ENCODE measurements around the gene TSSK2.

The TSSK2 gene

DNA sequence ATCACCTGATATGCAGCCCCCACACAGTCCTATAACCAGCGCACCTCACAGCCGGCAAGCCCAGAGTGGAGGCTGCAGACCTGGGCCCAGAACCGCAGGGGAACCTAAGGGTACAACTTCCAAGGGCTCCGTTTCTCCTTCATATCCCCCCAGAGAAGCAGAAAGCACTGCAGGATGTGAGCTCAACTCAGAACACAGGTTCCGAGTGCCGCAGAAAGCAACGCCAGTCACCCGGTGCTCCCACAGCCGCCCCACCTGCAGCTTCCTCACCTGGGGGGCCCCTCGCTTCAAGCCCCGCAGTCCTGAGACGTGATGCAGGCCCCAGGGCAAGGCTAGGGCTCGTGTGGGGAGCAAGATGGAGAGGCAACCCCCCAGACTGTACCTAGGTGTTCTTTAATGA lies 2.5 kb downstream of the TSSK2 start:
- in situ Hi-C loops (cut with MboI; ENCODE audit: low pct_unique_long_range_greater_than_20kb, low sequenced_read_pairs): no loop called here
- no peak for DNase-seq

DNA sequence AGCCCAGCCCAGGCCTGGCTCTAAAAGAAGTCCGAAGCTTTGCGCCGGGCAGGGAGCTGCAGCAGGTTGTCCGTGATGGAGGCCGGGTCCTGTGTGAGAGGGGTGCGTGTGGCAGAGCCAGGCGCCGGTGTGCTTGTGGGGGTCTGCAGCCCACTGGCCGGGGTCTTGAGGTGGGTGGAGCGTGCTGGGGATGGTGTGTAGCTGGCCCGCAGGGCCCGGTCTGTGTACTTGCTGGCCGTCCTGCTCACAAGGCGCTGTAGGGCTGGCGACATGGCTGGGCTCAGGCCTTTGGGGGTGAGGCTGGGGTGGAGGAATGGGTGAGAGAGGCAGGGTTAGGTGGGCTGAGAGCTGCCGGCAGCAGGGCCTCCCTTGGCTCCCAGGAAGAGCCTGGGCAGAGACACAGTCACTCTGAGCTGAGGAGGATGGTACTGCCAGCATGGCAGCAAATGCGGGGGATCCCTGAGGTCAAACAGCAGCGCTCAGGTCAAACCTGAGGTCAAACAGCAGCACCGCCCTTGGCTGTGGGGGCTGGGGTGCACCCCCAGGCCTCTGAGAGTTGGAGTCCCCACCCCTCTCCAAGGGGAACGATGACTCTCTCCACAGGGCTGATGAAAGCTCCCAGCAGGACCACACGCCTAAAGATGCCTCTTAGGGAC lies 3.2 kb downstream of the TSSK2 start:
- in situ Hi-C loops (cut with MboI; ENCODE audit: low pct_unique_long_range_greater_than_20kb, low sequenced_read_pairs): no loop called here
- DNase-seq: no peak

DNA sequence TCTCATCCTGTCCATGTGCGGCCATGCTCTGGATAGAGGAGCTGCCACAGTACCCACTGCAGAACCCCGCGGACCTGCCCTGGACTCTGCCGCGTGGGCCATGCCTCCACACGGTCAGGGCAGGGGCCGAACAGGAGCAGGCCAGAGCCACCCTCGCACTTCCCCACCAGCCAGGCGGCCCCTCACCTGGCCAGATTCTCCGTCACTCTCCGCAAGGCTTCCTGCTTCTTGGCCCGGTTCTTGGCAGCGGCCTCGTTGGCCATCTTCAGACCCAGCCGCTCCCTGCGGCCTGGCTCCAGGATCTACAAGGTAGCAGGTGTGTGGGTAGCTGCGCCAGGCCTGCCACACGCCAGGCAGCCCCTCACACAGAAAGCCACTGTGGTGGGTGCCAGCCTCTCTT lies 3.8 kb downstream of the TSSK2 start:
- no peak for DNase-seq
- in situ Hi-C loops (cut with MboI; ENCODE audit: low pct_unique_long_range_greater_than_20kb, low sequenced_read_pairs): no loop called here

DNA sequence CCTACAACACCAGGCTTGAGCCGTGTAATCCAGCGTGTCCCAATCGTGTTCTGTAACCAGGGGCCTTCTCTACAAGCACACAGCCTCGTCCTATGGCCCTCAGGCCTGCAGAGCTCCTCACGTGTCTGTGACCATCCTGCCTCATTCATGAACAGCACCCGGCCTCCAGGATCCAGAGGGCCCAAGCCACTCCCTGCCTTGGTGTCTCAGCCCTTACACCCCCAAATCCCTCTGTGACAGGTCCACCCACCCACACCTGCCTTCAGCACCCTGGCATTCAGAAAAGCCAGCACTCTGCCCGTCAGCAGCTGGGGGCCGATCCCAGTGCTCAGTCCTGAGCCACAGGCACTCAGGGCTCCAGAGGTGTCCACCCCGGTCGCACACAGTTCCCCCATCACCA lies 5.8 kb downstream of the TSSK2 start:
- in situ Hi-C loops (cut with MboI; ENCODE audit: low pct_unique_long_range_greater_than_20kb, low sequenced_read_pairs): no loop called here
- no peak for DNase-seq

DNA sequence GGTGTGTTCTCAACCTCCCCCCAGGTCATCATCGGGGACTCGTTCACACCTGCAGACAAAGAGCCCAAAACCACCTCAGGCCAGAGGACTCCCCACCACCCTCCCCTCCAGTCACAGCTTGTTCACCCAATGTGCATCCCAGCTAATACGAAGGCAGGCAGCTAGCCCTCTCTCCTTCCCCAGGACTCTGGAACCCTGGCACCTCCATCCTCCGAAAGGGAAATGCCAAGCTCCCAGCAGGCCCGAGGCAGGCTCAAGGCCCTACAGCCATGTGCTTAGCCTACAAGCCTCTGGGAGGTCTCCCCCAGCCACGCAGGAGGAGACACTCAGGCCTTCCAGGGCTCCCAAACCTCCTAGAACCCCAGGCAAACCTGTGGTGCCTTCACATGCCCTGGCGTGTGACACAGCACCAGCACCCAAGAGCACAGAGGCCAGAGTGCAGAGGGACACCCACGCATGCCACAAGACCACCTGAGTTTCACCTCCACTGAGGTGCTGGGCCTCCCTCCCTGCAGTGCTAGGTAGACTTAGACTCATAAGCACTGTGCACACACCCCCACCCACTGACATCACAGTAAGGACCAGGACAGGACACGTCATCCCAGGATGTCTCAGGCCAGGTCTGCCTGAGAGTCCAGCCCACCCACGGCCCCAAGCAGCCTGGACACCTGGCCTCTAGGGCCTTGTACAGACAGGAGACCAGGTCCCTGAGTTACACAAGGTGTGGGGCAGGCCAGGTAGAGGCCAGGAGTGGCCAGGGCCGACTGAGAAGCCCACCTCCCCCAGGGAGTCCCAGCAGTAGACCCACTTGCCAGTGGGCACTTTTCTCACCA lies 6.5 kb downstream of the TSSK2 start:
- DNase-seq: no peak
- in situ Hi-C loops (cut with MboI; ENCODE audit: low pct_unique_long_range_greater_than_20kb, low sequenced_read_pairs): no loop called here

DNA sequence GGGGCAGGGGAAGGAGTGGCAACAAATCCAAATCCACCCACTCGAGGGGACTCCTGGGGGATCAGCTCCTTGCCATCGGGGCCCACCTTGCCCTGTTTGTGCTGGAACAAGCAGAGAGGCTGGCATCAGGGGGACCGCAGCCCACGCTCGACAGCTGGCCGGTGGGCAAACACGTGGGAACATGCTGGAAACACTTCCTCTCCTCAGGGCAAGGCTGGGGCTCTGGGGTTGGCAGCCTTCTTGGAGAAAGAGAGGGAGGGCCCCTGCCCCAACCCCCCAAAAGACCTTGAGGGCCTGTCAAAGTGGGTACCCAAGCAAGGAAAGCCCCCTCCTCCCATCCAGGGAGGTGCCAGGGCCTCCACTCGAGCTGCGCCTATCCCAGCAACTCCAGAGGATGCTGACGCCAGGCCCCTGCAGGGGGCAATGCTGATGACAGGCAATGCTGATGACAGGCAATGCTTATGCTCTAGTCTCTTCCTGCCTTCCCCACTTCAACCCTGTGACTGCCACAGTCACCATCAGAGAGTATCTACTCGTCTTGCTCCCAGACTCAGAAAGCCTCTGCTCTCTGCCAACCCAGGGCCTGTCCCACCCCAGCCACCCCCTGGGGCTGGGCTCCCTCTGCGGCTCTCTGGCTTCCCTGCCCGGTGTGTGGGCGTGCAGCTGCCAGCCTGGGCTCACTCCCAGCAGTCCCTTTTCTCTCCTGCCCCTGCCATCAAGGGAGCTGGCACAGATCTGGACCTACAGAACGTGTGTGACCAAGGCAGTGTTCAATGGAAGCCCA lies 7.3 kb downstream of the TSSK2 start:
- in situ Hi-C loops (cut with MboI; ENCODE audit: low pct_unique_long_range_greater_than_20kb, low sequenced_read_pairs): no loop called here
- DNase-seq: no peak

DNA sequence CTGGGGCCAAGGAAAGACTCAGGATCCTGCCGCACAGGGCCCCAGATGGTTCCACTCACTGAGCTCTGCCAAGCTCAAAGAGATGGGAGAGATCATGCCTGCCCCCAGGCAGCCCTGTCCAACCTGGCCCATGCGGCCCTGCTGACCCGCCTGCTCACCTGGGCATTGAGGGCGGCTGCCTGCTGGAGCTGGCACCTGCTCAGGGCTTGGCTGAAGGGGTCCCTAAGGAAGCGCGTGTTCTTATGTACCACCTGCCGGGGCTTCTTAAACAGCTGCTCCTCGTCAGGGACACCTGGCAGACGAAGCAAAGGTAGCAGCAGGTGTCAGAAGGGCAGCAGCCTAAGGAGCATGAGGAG lies 7.9 kb downstream of the TSSK2 start:
- no peak for DNase-seq
- in situ Hi-C loops (cut with MboI; ENCODE audit: low pct_unique_long_range_greater_than_20kb, low sequenced_read_pairs): no loop called here

DNA sequence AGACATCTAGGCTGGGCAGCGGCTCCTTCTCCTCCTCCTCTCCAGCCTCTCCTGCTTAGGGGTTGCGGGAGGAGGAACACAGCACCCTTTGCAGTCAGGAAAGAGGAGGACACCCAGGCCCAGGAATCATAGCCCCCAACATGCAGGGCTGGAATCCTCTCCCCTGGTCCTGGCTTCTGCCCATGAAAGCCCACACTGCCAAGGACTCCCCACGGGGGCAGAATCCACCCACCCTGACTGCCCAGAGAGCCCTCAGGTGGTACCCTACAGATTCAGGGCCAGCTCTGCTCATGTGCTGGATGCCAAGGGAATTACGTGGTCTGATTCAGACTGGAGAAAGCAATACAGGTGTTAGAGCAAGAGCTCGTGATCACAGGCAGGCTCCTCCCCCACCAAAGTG lies 8.9 kb downstream of the TSSK2 start:
- in situ Hi-C loops (cut with MboI; ENCODE audit: low pct_unique_long_range_greater_than_20kb, low sequenced_read_pairs): no loop called here
- DNase-seq: no peak

DNA sequence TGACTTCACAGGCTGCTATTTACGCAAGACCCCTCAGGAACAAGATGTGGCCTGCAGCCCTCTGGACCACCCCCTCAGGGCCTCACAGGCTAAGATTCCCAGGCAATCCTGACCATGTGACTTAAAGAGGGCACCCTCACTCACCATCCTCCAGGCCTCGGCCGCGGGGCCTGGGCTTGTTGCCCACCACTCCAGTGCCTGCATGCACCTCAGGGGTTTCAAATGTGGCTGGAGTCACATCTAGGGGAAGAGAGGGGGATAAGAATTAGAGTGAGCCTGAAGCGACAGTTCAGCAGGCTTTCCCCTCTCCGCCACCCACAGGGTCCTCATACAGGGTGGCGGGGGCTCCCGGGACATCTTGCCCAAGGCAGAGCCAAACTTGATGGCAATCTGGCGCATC lies 11.3 kb downstream of the TSSK2 start:
- DNase-seq: no peak

DNA sequence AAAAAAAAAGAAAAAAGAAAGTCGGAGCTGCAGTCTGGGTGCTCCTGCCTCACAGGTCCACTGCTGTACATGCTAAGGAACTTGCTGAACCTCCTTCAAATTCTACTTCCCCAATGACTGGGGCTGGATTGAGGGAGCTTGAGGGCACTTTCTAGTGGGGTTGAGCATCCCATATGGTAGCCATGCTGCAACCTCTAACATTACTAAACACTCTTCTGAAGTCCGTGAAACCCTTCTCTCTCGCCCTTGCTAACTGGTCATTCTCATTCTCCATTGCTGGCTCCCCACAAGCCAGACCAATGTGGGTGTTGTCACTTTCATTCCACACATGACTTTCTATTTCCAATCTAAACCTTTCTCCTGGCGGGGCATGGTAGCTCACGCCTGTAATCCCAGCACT lies 12.1 kb downstream of the TSSK2 start:
- in situ Hi-C loops (cut with MboI; ENCODE audit: low pct_unique_long_range_greater_than_20kb, low sequenced_read_pairs): no loop called here
- DNase-seq: no peak

More for the DNA sequence above, 11.3 kb downstream of the TSSK2 start:
- in situ Hi-C loops (cut with MboI; ENCODE audit: low pct_unique_long_range_greater_than_20kb, low sequenced_read_pairs): no loop called here

DNA sequence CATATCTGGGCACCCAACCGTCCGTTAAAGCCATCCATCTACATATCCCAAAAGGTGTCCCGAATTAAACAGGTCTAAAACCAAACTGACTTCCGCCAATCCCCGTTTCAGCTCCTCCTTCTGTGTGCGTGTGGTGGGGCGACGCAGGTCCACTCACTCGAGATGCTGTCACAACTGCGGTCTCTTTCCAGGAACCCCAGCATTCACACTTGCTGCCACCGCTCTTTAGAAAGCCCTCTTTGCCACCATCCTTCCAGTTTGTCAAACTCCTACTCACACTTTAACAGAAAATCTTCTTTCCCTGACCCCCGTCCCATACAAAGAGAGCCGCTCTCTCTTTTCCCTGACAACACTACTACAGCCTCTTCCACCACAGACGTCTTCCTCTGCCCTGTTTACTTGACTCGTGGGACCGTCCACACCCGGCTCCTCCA lies 12.9 kb downstream of the TSSK2 start:
- in situ Hi-C loops (cut with MboI; ENCODE audit: low pct_unique_long_range_greater_than_20kb, low sequenced_read_pairs): no loop called here
- peak; percentile 23 for DNase-seq

DNA sequence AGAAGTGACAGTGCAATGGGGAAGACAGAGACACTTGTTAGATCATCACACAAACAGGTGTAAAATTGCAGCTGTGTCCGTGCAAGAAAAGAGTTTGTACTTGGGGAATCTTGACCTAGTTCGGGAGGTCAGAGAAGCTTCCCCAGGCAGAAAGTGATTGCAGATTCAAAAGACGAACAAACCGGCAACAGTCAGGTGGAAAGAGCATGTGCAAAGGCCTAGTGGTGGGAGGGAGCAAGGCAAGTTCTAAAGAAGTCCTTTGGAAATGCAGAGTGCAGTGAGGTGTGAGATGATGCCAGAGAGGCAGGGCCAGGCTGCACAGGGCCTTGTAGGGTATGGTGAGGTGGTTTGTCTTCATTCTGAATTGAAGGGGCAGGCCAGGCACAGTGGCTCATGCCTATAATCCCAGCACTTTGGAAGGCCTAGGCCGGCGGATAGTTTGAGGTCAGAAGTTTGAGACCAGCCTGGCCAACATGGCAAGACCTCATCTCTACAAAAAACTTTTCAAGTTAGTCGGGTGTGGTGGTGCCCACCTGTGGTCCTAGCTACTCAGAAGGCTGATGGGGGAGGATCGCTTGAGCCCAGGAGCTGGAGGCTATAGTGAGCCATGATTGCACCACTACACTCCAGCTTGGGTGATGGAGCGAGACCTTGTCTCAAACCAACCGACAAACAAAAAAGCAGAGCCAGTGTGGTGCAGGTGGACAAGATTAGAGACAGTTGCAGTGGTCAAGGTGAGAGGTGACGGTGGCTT lies 15.3 kb downstream of the TSSK2 start:
- in situ Hi-C loops (cut with MboI; ENCODE audit: low pct_unique_long_range_greater_than_20kb, low sequenced_read_pairs): no loop called here
- DNase-seq: peak; percentile 13

DNA sequence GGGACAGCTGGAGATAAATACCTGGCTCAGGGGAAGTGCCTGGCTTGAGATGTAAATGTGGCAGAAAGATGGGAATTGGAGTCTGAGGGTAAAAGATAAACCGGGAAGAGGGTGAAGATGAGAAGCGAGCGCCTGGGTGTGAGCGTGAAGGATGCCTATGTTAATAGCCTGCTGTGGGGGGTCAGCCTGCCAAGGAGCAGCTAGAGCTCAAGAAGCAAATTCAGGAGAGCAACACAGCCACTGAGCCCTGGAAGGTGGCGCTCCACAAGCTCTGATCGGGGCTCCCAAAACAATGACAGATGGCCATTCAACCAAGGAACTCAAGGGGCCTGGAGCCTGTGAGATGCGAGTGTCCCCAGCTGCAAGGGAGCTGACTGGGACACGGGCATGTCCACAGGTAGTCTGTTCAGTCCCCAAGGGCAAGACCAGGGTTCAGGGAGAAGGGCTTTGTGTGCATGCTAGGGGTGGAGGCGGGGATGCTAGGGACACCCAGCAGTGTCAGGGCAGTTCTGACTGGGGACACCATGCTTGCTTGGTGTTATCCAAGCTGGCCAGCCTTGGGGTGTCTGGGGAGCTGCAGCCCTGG lies 16.2 kb downstream of the TSSK2 start:
- in situ Hi-C loops (cut with MboI; ENCODE audit: low pct_unique_long_range_greater_than_20kb, low sequenced_read_pairs): no loop called here
- no peak for DNase-seq

DNA sequence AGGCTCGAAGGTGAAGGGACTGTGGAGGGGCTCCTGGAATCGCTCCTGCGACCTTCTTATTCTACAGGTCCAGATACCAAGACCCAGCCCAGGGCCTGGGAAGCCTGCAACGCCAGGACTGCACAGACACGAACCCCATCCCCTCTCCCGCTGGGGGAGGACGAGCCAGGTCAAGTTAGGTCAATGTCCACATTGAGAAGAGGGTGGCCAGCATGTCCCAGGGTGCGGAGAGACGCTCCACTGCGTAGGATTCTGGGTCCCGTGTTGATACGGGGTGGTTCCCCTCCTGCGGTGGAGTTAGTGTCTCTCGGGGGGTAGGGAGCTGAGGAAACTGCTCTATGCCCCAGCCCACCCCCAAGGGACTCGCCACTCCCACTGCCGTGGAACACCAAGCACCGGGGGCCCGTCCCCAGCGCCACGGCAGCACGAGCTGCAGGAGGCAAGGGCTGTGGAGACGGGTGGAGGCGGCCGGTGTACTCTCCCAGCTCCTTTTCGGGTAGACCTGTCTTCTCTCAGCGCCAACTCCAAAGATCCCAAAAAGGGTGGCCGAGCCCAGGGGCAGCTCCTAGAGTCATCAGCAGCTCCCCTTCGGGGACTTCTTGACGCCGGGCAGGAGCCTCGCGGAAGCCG lies 17.4 kb downstream of the TSSK2 start:
- DNase-seq: no peak
- in situ Hi-C loops (cut with MboI; ENCODE audit: low pct_unique_long_range_greater_than_20kb, low sequenced_read_pairs): no loop called here

DNA sequence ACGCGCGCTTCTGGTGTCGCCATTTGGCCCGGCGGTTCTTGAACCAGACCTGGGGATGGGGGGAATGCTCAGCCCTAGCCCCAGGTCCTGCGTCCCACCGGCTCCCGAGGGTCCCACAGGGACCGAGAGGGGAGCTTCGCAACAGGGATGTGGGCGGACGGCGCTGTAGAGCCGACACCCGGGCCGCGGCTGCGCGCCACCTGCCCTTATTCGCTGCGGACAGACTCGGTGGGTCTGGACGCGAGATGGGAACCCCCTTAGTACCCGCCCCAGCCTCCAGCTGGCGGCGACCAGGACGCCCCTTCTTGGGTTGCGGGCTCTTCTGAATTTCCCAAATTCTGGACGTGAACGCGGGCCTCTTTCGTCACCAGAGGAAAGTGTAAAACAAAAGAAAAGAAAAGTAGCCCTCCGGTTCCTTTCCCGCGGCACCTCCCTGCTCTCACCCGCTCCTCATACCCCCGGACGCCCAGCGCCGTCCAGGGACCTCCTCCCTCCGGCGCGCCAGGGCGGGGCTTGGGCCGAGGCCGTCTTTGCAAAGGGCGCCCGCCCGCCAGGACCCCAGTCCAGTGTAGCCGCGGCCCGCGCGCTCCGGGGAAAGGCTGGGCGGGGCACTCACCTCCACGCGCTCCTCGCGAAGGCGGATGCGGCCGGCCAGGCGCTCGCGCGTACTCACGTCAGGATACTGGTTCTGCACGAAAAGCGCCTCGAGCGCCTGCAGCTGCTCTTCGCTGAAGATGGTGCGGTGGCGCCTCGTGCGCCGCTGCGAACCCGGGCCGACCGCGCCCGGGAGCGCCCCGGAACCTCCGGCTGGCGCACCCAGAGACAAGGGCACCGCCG lies 18.2 kb downstream of the TSSK2 start:
- in situ Hi-C loops (cut with MboI; ENCODE audit: low pct_unique_long_range_greater_than_20kb, low sequenced_read_pairs): no loop called here
- no peak for DNase-seq

DNA sequence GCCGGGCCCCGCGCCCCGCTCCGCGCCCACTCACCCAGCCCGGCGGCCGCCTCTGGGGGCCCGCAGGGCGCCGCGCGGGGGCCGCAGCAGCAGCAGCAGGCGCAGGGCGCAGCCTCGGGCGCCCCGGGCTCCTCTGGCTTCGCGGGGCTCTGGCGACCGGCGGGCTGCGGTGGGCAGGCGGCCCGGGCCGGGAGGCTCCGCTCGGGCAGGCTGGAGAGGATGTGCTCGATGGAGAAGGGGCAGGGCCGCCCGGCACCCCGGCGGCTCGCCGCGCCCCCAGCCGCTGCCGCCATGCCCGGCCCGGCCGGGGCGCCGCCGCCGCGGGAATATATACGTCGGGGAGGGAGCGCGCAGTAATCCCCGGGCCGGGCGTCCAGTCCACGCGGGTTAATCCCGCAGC lies 18.9 kb downstream of the TSSK2 start, which contains the start of gene GSC2:
TSS of gene GSC2 (minus strand) at position 302 of the 400 bp plus-strand sequence. CDS start at position 293, 9 bp downstream.
- DNase-seq: no peak
- in situ Hi-C loops (cut with MboI; ENCODE audit: low pct_unique_long_range_greater_than_20kb, low sequenced_read_pairs): no loop called here

DNA sequence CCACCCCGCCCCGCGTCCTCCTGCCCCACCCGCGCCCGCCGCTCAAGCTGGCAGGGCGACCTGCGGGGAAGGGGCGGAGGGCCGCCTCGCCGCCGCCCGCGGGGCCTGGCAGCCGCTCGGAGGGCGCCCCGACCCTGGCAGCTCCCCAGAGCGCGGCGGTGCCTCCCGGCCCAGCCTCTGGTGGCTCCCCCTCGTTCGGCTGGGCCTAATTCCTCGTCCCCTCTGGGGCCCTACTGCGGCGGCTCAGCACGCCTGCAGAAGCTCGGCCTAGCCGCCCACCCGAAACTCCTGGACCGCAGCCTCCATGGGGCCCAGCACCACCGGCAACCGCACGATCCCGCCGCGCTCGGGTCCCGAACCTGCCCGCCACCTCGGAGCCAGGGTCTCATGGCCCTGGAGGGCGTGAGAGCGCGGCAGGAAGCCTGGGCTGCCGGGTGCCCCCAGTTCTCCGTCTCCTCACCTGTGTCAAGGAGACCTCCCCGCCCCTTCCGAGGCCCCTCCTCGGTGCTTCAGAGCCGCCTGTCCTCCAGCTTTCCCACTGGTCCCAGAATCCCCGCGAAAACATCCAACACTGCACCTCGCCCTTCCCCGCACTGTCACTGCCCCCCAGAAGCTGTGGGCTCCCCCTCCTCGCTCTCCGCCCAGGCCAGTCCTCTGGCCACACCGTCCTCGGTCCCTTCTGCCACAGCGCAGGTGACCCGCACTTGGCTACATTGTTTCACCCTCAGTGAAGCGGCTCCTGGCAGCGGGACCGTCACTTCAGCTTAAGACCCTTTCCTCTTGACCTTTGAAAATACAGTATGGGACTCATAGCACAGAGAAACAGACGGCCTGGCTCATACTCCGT lies 19.6 kb downstream of the TSSK2 start:
- in situ Hi-C loops (cut with MboI; ENCODE audit: low pct_unique_long_range_greater_than_20kb, low sequenced_read_pairs): no loop called here

More for the DNA sequence above, 19.6 kb downstream of the TSSK2 start:
- no peak for DNase-seq
